Astrocyte (in vitro differentiated cells and primary cell): ENCODE data around the gene PEAK3. TPM values are rescaled to one million over a fixed set of nuclear protein-coding genes. Genes with fewer than 3 reads are reported as not detected.

Experiments
- DNase-seq: peaks from one replicate; pipeline ENCODE4 v3.0.0-alpha.2; 2010; ENCODE audit warnings: low read depth
- FAIRE-seq: peaks from 2 replicates; lab custom pipeline; 2011; peaks lifted over from hg19 to GRCh38; lab: Jason Lieb, UNC
- H2AFZ ChIP-seq: 2 replicates; pipeline ENCODE4 v1.6.0; 2012; ENCODE audit warnings: low read depth, low read length, inconsistent platforms
- H3K27ac ChIP-seq: 2 replicates; pipeline ENCODE4 v1.5.1; 2011; ENCODE audit warnings: low read depth, low read length, inconsistent platforms
- H3K27me3 ChIP-seq: 2 replicates; pipeline ENCODE4 v1.6.0; 2011; ENCODE audit warnings: low read length, inconsistent platforms; ENCODE audit not compliant: insufficient read depth
- H3K36me3 ChIP-seq: 2 replicates; pipeline ENCODE4 v1.5.1; 2011; ENCODE audit warnings: low read length, inconsistent platforms; ENCODE audit not compliant: insufficient read depth
- H3K4me1 ChIP-seq: 2 replicates; pipeline ENCODE4 v1.5.1; 2011; ENCODE audit warnings: low read length, inconsistent platforms; ENCODE audit not compliant: insufficient read depth
- H3K4me2 ChIP-seq: 2 replicates; pipeline ENCODE4 v1.6.0; 2012; ENCODE audit warnings: low read length, inconsistent platforms
- H3K4me3 ChIP-seq: 2 replicates; pipeline ENCODE4 v1.5.1; 2011; ENCODE audit warnings: low read depth, mild to moderate bottlenecking, low read length, inconsistent platforms; ENCODE audit not compliant: insufficient read depth
- H3K79me2 ChIP-seq: 2 replicates; pipeline ENCODE4 v1.6.0; 2012; ENCODE audit warnings: mild to moderate bottlenecking, low read length, inconsistent platforms; ENCODE audit not compliant: insufficient read depth
- H3K9ac ChIP-seq: 2 replicates; pipeline ENCODE4 v1.6.0; 2012; ENCODE audit warnings: mild to moderate bottlenecking, low read length, inconsistent platforms
- H3K9me3 ChIP-seq: 2 replicates; pipeline ENCODE4 v1.5.1; 2012; ENCODE audit warnings: low read depth, mild to moderate bottlenecking, low read length, inconsistent platforms; ENCODE audit not compliant: insufficient read depth
- H4K20me1 ChIP-seq: 2 replicates; pipeline ENCODE4 v1.6.0; 2012; ENCODE audit warnings: low read length, inconsistent platforms; ENCODE audit not compliant: insufficient read depth
- H3K27ac Mint-ChIP-seq: one replicate; pipeline ENCODE4 v1.8.0; 2021; ENCODE audit warnings: mild to moderate bottlenecking, mixed read lengths; ENCODE audit not compliant: unreplicated experiment
- H3K27me3 Mint-ChIP-seq: one replicate; pipeline ENCODE4 v1.8.0; 2021; ENCODE audit warnings: low read depth, mixed read lengths; ENCODE audit not compliant: unreplicated experiment
- H3K36me3 Mint-ChIP-seq: one replicate; pipeline ENCODE4 v1.8.0; 2021; ENCODE audit warnings: low read depth, mixed read lengths; ENCODE audit not compliant: unreplicated experiment
- H3K4me1 Mint-ChIP-seq: one replicate; pipeline ENCODE4 v1.8.0; 2021; ENCODE audit warnings: low read depth, mixed read lengths; ENCODE audit not compliant: unreplicated experiment
- H3K4me3 Mint-ChIP-seq: one replicate; pipeline ENCODE4 v1.8.0; 2021; ENCODE audit warnings: mild to moderate bottlenecking, moderate library complexity, mixed read lengths; ENCODE audit not compliant: unreplicated experiment
- H3K9me3 Mint-ChIP-seq: one replicate; pipeline ENCODE4 v1.8.0; 2021; ENCODE audit warnings: mild to moderate bottlenecking, mixed read lengths; ENCODE audit not compliant: unreplicated experiment
- CTCF ChIP-seq: IDR thresholded peaks from 2 replicates; pipeline ENCODE4 v1.5.1; 2011; ENCODE audit warnings: low read depth, mild to moderate bottlenecking, inconsistent platforms, low read length, moderate library complexity; ENCODE audit not compliant: insufficient read depth
- EZH2 ChIP-seq: IDR thresholded peaks from 2 replicates; pipeline ENCODE4 v1.6.1; 2012; ENCODE audit warnings: mild to moderate bottlenecking, low read length, inconsistent platforms; ENCODE audit not compliant: insufficient read depth
- total RNA-seq: library from RNA; stranded (reverse); gene quantifications from 2 replicates; pipeline ENCODE4 v1.2.1, GENCODE V29; 2021

The PEAK3 gene
- total RNA-seq, 1 donor from 2014 or later, result 0.18 TPM

- peak overlapping the region; percentile 21 for H3K4me2 ChIP-seq
- FAIRE-seq (no peak), DNase-seq (peak; percentile 49)
- no peak overlapping the region for H3K4me3 ChIP-seq
- TF ChIP-seq CTCF, result no peak
- no peak for TF ChIP-seq EZH2
- H3K9me3 ChIP-seq, result no peaks in the 10 kb centered on the region
- H3K4me1 Mint-ChIP-seq, result peaks cover 3% of the 10 kb centered on the region
- H3K27me3 ChIP-seq, result no peaks in the 10 kb centered on the region
- peaks cover 4% of the 10 kb centered on the region for H3K36me3 Mint-ChIP-seq
- peak overlapping the region; percentile 56 for H2AFZ ChIP-seq
- no peaks in the 10 kb centered on the region for H3K36me3 ChIP-seq
- H3K27me3 Mint-ChIP-seq, result no peaks in the 10 kb centered on the region
- H4K20me1 ChIP-seq, result peaks cover 18% of the 10 kb centered on the region
- H3K4me3 Mint-ChIP-seq, result no peak overlapping the region
- H3K79me2 ChIP-seq, result peaks cover 21% of the 10 kb centered on the region
- H3K4me1 ChIP-seq, result peaks cover 9% of the 10 kb centered on the region
- H3K27ac ChIP-seq, result no peak overlapping the region
- H3K9me3 Mint-ChIP-seq, result no peaks in the 10 kb centered on the region
- H3K9ac ChIP-seq, result no peak overlapping the region
- no peak overlapping the region for H3K27ac Mint-ChIP-seq
These were observed 15.6 kb downstream of the PEAK3 start for GRCh38 chr19:2266183-2266993.

GRCh38 chr19:2261438-2262172, 20.4 kb downstream of the PEAK3 start:
- no peaks in the 10 kb centered on the region for H3K79me2 ChIP-seq
- no peak overlapping the region for H3K4me2 ChIP-seq
- H3K36me3 ChIP-seq, result no peaks in the 10 kb centered on the region
- no peaks in the 10 kb centered on the region for H3K27me3 ChIP-seq
- peaks cover under 1% of the 10 kb centered on the region for H3K4me1 Mint-ChIP-seq
- H3K9ac ChIP-seq, result no peak overlapping the region
- H3K27me3 Mint-ChIP-seq, result peaks cover 7% of the 10 kb centered on the region
- no peak overlapping the region for H2AFZ ChIP-seq
- DNase-seq (no peak), FAIRE-seq (no peak)
- no peaks in the 10 kb centered on the region for H3K36me3 Mint-ChIP-seq
- peaks cover 4% of the 10 kb centered on the region for H3K9me3 Mint-ChIP-seq
- H3K27ac ChIP-seq, result no peak overlapping the region
- no peaks in the 10 kb centered on the region for H3K9me3 ChIP-seq
- TF ChIP-seq CTCF (peak; percentile 48), EZH2 (no peak)
- no peak overlapping the region for H3K4me3 ChIP-seq
- H3K27ac Mint-ChIP-seq, result no peak overlapping the region
- peaks cover 4% of the 10 kb centered on the region for H3K4me1 ChIP-seq
- H4K20me1 ChIP-seq, result no peaks in the 10 kb centered on the region
- no peak overlapping the region for H3K4me3 Mint-ChIP-seq
